ENCODE measurements around the gene CFTR. TPM values are rescaled to one million over a fixed set of nuclear protein-coding genes. Genes with fewer than 3 reads are reported as not detected.

The CFTR gene
- total and polyA plus RNA-seq, 2 of the 4 experiments (the other 2 are of a cell fraction): 0.18 to 0.21 TPM

GRCh38 chr7:117458977-117459583 is 20.7 kb upstream of the CFTR start:
- H2BK15ac ChIP-seq (ENCODE audit: low read depth, low read length): no peak overlapping the region
- no peak for TF ChIP-seq MAZ (IDR thresholded peaks at IDR 0.05; ENCODE audit: borderline replicate concordance, low read depth, low read length)
- TF ChIP-seq RFX5 (IDR thresholded peaks at IDR 0.05; ENCODE audit: low read depth, low read length): no peak
- no peak for TF ChIP-seq MXI1 (IDR thresholded peaks at IDR 0.05; ENCODE audit: borderline replicate concordance, low read depth, low read length)
- no peak for TF ChIP-seq RCOR1 (IDR thresholded peaks at IDR 0.05; ENCODE audit: insufficient replicate concordance, low read length)
- TF ChIP-seq CTCF (conservative IDR thresholded peaks at IDR 0.05; ENCODE audit: low read depth, low read length): peak; percentile 73
- TF ChIP-seq RAD21 (IDR thresholded peaks at IDR 0.05; ENCODE audit: low read length): peak; percentile 61
- TF ChIP-seq POLR2A (IDR thresholded peaks at IDR 0.05; ENCODE audit: low read depth, low read length): no peak
- TF ChIP-seq SMC3 (IDR thresholded peaks at IDR 0.05; ENCODE audit: low read depth, low read length): peak; percentile 77
- TF ChIP-seq MAFK (IDR thresholded peaks at IDR 0.05; ENCODE audit: low read depth, low read length): no peak
- H3K4me1 ChIP-seq (ENCODE audit: control insufficient read depth, insufficient read depth, low read length): no peaks in the 10 kb centered on the region
- dilution Hi-C loops (cut with HindIII; ENCODE audit: low sequenced_read_pairs, unreplicated experiment): no loop called here
- no peaks in the 10 kb centered on the region for H3K27me3 ChIP-seq (ENCODE audit: control insufficient read depth, insufficient read depth, low read length)
- ATAC-seq (ENCODE audit: low read depth) (peak; percentile 64; the same call in 1 of the 2 replicates), DNase-seq (peak; percentile 44)
- H2AK9ac ChIP-seq (replicated peaks; ENCODE audit: low read depth, low read length, poor library complexity): no peak overlapping the region
- ChIA-PET CTCF (interaction anchor here (0.6 to 2.6 kb wide), 7 partner anchors 16 to 260 kb away, joined by 3 to 20 read pairs (median 3); no protein-coding TSS in a partner anchor), POLR2A (ENCODE audit: unreplicated experiment) (no interaction called here)
- H3K4ac ChIP-seq (ENCODE audit: low read depth, low read length): no peak overlapping the region
- H2BK20ac ChIP-seq (ENCODE audit: low read depth, low read length): no peak overlapping the region
- H3K23ac ChIP-seq (ENCODE audit: low read depth, low read length): no peak overlapping the region
- no peak overlapping the region for H2AK5ac ChIP-seq (ENCODE audit: low read depth, low read length)
- H3K27ac ChIP-seq (ENCODE audit: insufficient read depth, low read length): no peak overlapping the region
- no peak overlapping the region for H3K4me3 ChIP-seq (ENCODE audit: insufficient read depth, low read depth, low read length)
- no peak overlapping the region for H3K18ac ChIP-seq (ENCODE audit: low read depth, low read length)
- H3K36me3 ChIP-seq (ENCODE audit: control insufficient read depth, insufficient read depth, low read length): no peaks in the 10 kb centered on the region
- no peak overlapping the region for H3K56ac ChIP-seq (ENCODE audit: extremely low read depth, insufficient read depth, low read length)
- no peaks in the 10 kb centered on the region for H3K9me1 ChIP-seq (ENCODE audit: insufficient read depth, low read length)
- no peaks in the 10 kb centered on the region for H3K9me3 ChIP-seq (ENCODE audit: control insufficient read depth, insufficient read depth, low read length)
- no peak overlapping the region for H2BK120ac ChIP-seq (ENCODE audit: low read depth, low read length)
- no peak overlapping the region for H3K4me2 ChIP-seq (ENCODE audit: low read depth, low read length)
- no peak overlapping the region for H3K9ac ChIP-seq (ENCODE audit: low read depth, low read length)
- no peak overlapping the region for H3K14ac ChIP-seq (replicated peaks; ENCODE audit: low read depth, low read length)
- H4K5ac ChIP-seq (ENCODE audit: low read depth, low read length): no peak overlapping the region
- no TSS peak for BruUV-seq (replicated peaks)
- H2BK5ac ChIP-seq (ENCODE audit: low read depth, low read length, poor library complexity, severe bottlenecking): no peak overlapping the region
- H3K79me1 ChIP-seq (ENCODE audit: low read depth in 1 of 2, low read length in 2 of 2): no peaks in the 10 kb centered on the region
- intact Hi-C loops (cut with micrococcal nuclease): loop anchor here (1.0 to 10.0 kb wide), 3 partner anchors 215 to 416 kb away; partner anchors contain the start of gene CTTNBP2
- no peak overlapping the region for H4K8ac ChIP-seq (ENCODE audit: low read depth in 2 of 2, low read length in 2 of 2)
- H4K20me1 ChIP-seq (ENCODE audit: insufficient read depth, low read length): no peaks in the 10 kb centered on the region
- WGBS, 2 experiments (ENCODE audit: extremely low coverage in 2 of 2, insufficient read length in 1 of 2): no CpG with 5 or more reads among the region's 3 CpGs
- in situ Hi-C loops (cut with MboI; ENCODE audit: low sequenced_read_pairs): loop anchor here (10.0 kb wide), 1 partner anchor 256 kb away; no protein-coding TSS in a partner anchor
- no peak overlapping the region for H2AFZ ChIP-seq (replicated peaks; ENCODE audit: low read length, poor library complexity)
- H4K91ac ChIP-seq (ENCODE audit: insufficient read depth, low read depth, low read length): no peak overlapping the region
